Keratinocyte (primary cell): ENCODE results near the gene IRF8.

Experiments used
- CTCF ChIP-seq, 3 experiments: IDR thresholded peaks in 1 of 3; conservative IDR thresholded peaks in 1 of 3; optimal IDR thresholded peaks in 1 of 3; 2 replicates in 2 of 3; 3 replicates in 1 of 3; pipeline versions ENCODE3 to v1.5.1; 2011; ENCODE audit warnings: low read length in 3 of 3, mild to moderate bottlenecking in 3 of 3, moderate library complexity in 2 of 3, control low read depth in 1 of 3, inconsistent platforms in 1 of 3; ENCODE audit not compliant: insufficient read depth in 2 of 3; ENCODE audit errors: extremely low read depth in 1 of 3
- EZH2 ChIP-seq: IDR thresholded peaks from one replicate; pipeline ENCODE4 v1.6.1; 2012; ENCODE audit warnings: inconsistent platforms, mild to moderate bottlenecking, low read length, moderate library complexity

- no peak for TF ChIP-seq EZH2
- TF ChIP-seq CTCF (optimal IDR thresholded peaks at IDR 0.05 in 1 of 3, IDR thresholded peaks at IDR 0.05 in 1 of 3, conservative IDR thresholded peaks at IDR 0.05 in 1 of 3; ENCODE audit: extremely low read depth in 1 of 3, insufficient read depth in 2 of 3, low read length in 3 of 3), result no peak
Observed at GRCh38 chr16:85856585-85856984, 42.4 kb upstream of the IRF8 start.
